A549 (cell line): Measurements from ENCODE around the gene AHSG. TPM values are rescaled to one million over a fixed set of nuclear protein-coding genes. Genes with fewer than 3 reads are reported as not detected.

Experiments
- ATAC-seq, 2 experiments: fragments of 200-7000 bp in 1 of 2; fragments of >200 bp in 1 of 2; cut with Nextera tagmentation in 1 of 2; cut with Tn5 transposase in 1 of 2; 3 replicates each; pipeline versions ENCODE4 v1.8.0 to v1.9.1; 2018 to 2020; ENCODE audit warnings: mild to moderate bottlenecking in 1 of 2, moderate library complexity in 1 of 2
- CTCF ChIA-PET: fragments of 300-600 bp; sonication (Branson Sonifier 250); formaldehyde crosslinking; extraction: SDS; loops from one replicate; lab custom pipeline; 2021; ENCODE audit warnings: antibody characterized with exemption, inconsistent platforms; lab: Yijun Ruan, JAX
- POLR2A ChIA-PET: fragments of 350-600 bp; formaldehyde crosslinking; extraction: SDS; loops from one replicate; lab custom pipeline; 2021; ENCODE audit warnings: antibody characterized with exemption, inconsistent platforms; lab: Yijun Ruan, JAX
- DNase-seq, 2 experiments: peaks; one replicate each; pipeline versions ENCODE4 v3.0.0 to v3.0.0-alpha.2; 2011 to 2016; ENCODE audit warnings: low read depth in 1 of 2, low spot score in 1 of 2
- FAIRE-seq: peaks from 2 replicates; lab custom pipeline; 2011; peaks lifted over from hg19 to GRCh38; lab: Jason Lieb, UNC
- H3K27ac ChIP-seq, 2 experiments: fragments of >200 bp; sonication (Bioruptor Twin); formaldehyde crosslinking; 3 replicates each; pipeline ENCODE4 v1.5.1; 2016 to 2017
- H3K4me1 ChIP-seq: fragments of >200 bp; sonication (Bioruptor Twin); formaldehyde crosslinking; 3 replicates; pipeline ENCODE4 v1.6.1; 2016
- H3K4me2 ChIP-seq: fragments of >200 bp; sonication (Bioruptor Twin); formaldehyde crosslinking; 3 replicates; pipeline ENCODE4 v1.6.1; 2016
- H3K4me3 ChIP-seq: fragments of >200 bp; sonication (Bioruptor Twin); formaldehyde crosslinking; 3 replicates; pipeline ENCODE4 v1.5.1; 2016
- H3K9me3 ChIP-seq: fragments of >200 bp; sonication (Bioruptor Twin); formaldehyde crosslinking; 3 replicates; pipeline ENCODE4 v1.6.1; 2016
- CBX2 ChIP-seq: fragments of 200-600 bp; sonication (generic); IDR thresholded peaks from 2 replicates; pipeline ENCODE4 v1.6.1; 2016; ENCODE audit warnings: low read depth, mild to moderate bottlenecking, borderline replicate concordance
- CBX8 ChIP-seq: fragments of 200-600 bp; sonication (generic); IDR thresholded peaks from 2 replicates; pipeline ENCODE4 v1.6.1; 2016
- CEBPB ChIP-seq, 2 experiments: fragments of >200 bp in 1 of 2; sonication (Bioruptor Twin) in 1 of 2; formaldehyde crosslinking in 1 of 2; IDR thresholded peaks; 2 replicates each; pipeline ENCODE4 v1.6.1; 2012 to 2016
- EHF ChIP-seq: fragments of 250-450 bp; sonication (Bioruptor Pico); IDR thresholded peaks from 2 replicates; pipeline ENCODE4 v1.5.0; 2020; ENCODE audit warnings: mild to moderate bottlenecking
- EHMT2 ChIP-seq: fragments of 200-600 bp; sonication (generic); IDR thresholded peaks from 2 replicates; pipeline ENCODE4 v1.6.1; 2016; ENCODE audit warnings: antibody characterized with exemption, low read depth, mild to moderate bottlenecking, moderate library complexity
- FOSL2 ChIP-seq, 2 experiments: fragments of 450-650 bp in 1 of 2; fragments of >200 bp in 1 of 2; sonication (Bioruptor Twin) in 1 of 2; formaldehyde crosslinking; IDR thresholded peaks; 2 replicates each; pipeline versions ENCODE4 v1.5.0 to v1.6.1; 2016 to 2020; ENCODE audit warnings: mild to moderate bottlenecking in 1 of 2, moderate library complexity in 1 of 2
- FOXS1 ChIP-seq: fragments of 250-450 bp; sonication (Bioruptor Pico); IDR thresholded peaks from 2 replicates; pipeline ENCODE4 v1.5.0; 2020; ENCODE audit warnings: mild to moderate bottlenecking, moderate library complexity
- HDAC2 ChIP-seq: fragments of 200-600 bp; sonication (generic); IDR thresholded peaks from 2 replicates; pipeline ENCODE4 v1.6.1; 2016
- HOXB13 ChIP-seq: fragments of 250-450 bp; sonication (Bioruptor Pico); IDR thresholded peaks from 2 replicates; pipeline ENCODE4 v1.5.0; 2020; ENCODE audit warnings: low read depth, mild to moderate bottlenecking, moderate library complexity
- JUNB ChIP-seq: fragments of >200 bp; sonication (Bioruptor Twin); formaldehyde crosslinking; IDR thresholded peaks from 2 replicates; pipeline ENCODE4 v1.6.1; 2016
- MAFK ChIP-seq: fragments of 450-650 bp; IDR thresholded peaks from 2 replicates; pipeline ENCODE4 v1.6.1; 2014; ENCODE audit not compliant: partially characterized antibody
- NFE2L2 ChIP-seq: fragments of 150-350 bp; conservative IDR thresholded peaks from 2 replicates; pipeline ENCODE4 v1.6.1; 2014; ENCODE audit warnings: low read length
- PHF8 ChIP-seq: fragments of 200-600 bp; sonication (generic); IDR thresholded peaks from 2 replicates; pipeline ENCODE4 v1.6.1; 2016; ENCODE audit warnings: low read depth, mild to moderate bottlenecking, antibody characterized with exemption, moderate library complexity, borderline replicate concordance
- POLR2AphosphoS2 ChIP-seq: conservative IDR thresholded peaks from 2 replicates; pipeline ENCODE4 v1.6.1; 2012; ENCODE audit warnings: low read length, improper control_type of control experiment, inconsistent platforms
- RAD21 ChIP-seq, 2 experiments: fragments of >200 bp in 1 of 2; sonication (Bioruptor Twin) in 1 of 2; formaldehyde crosslinking in 1 of 2; IDR thresholded peaks in 1 of 2; conservative IDR thresholded peaks in 1 of 2; 2 replicates in 1 of 2; 3 replicates in 1 of 2; pipeline ENCODE4 v1.6.1; 2012 to 2018; ENCODE audit warnings: inconsistent platforms in 1 of 2
- RARB ChIP-seq: fragments of 250-450 bp; sonication (Bioruptor Pico); IDR thresholded peaks from 2 replicates; pipeline ENCODE4 v1.8.0; 2021; ENCODE audit warnings: mild to moderate bottlenecking, moderate library complexity
- RFX5 ChIP-seq: fragments of 450-650 bp; IDR thresholded peaks from 2 replicates; pipeline ENCODE4 v1.7.1; 2014; ENCODE audit warnings: antibody characterized with exemption, mild to moderate bottlenecking, moderate library complexity
- RNF2 ChIP-seq: fragments of 200-600 bp; sonication (generic); IDR thresholded peaks from 2 replicates; pipeline ENCODE4 v1.6.1; 2016; ENCODE audit warnings: low read depth, mild to moderate bottlenecking, antibody characterized with exemption, moderate library complexity, borderline replicate concordance
- SMC3 ChIP-seq: fragments of >200 bp; sonication (Bioruptor Twin); formaldehyde crosslinking; IDR thresholded peaks from 3 replicates; pipeline ENCODE4 v1.6.1; 2018; ENCODE audit warnings: inconsistent platforms
- SREBF2 ChIP-seq: fragments of 450-650 bp; IDR thresholded peaks from 2 replicates; pipeline ENCODE4 v1.6.1; 2014; ENCODE audit warnings: mild to moderate bottlenecking, moderate library complexity
- TP53 ChIP-seq: fragments of 250-450 bp; sonication (Bioruptor Pico); IDR thresholded peaks from 2 replicates; pipeline ENCODE4 v1.5.0; 2021; ENCODE audit warnings: mild to moderate bottlenecking, moderate library complexity
- ZC3H11A ChIP-seq: fragments of 450-650 bp; IDR thresholded peaks from 2 replicates; pipeline ENCODE4 v1.6.1; 2014; ENCODE audit warnings: antibody characterized with exemption, mild to moderate bottlenecking
- ZSCAN20 ChIP-seq: fragments of 250-450 bp; sonication (Bioruptor Pico); IDR thresholded peaks from 2 replicates; pipeline ENCODE4 v1.8.0; 2022; ENCODE audit warnings: mild to moderate bottlenecking, moderate library complexity
- WGBS: methylation state at CpG from one replicate; pipeline ENCODE4 v1.1.6; 2017; ENCODE audit errors: missing lambda C conversion rate; 5-methylcytosine and 5-hydroxymethylcytosine counted together
- polyA plus RNA-seq, 4 experiments: library from polyadenylated mRNA; depleted of rRNA in 3 of 4; stranded (reverse); fragments of >200 nt; fragmentation: RNase III in 1 of 4; extraction: RNeasy Plus Mini Kit Qiagen cat#74134 plus additional on column Dnase treatment in 1 of 4; gene quantifications; 2 replicates in 3 of 4; 3 replicates in 1 of 4; pipeline ENCODE4 v1.2.3, GENCODE V29; 2011 to 2017
- TF ChIP-seq, protein P1 (sequence below): fragments of 250-450 bp; sonication (Bioruptor Pico); IDR thresholded peaks from 2 replicates; pipeline ENCODE4 v1.5.0; 2020; ENCODE audit warnings: low read depth, mild to moderate bottlenecking, moderate library complexity
- TF ChIP-seq, protein P2 (sequence below): IDR thresholded peaks from 2 replicates; pipeline ENCODE4 v1.6.1; 2012

The AHSG gene
- polyA plus RNA-seq, 2 of the 4 experiments (the other 2 are of a cell fraction) = 0.08 to 0.49 TPM

DNA sequence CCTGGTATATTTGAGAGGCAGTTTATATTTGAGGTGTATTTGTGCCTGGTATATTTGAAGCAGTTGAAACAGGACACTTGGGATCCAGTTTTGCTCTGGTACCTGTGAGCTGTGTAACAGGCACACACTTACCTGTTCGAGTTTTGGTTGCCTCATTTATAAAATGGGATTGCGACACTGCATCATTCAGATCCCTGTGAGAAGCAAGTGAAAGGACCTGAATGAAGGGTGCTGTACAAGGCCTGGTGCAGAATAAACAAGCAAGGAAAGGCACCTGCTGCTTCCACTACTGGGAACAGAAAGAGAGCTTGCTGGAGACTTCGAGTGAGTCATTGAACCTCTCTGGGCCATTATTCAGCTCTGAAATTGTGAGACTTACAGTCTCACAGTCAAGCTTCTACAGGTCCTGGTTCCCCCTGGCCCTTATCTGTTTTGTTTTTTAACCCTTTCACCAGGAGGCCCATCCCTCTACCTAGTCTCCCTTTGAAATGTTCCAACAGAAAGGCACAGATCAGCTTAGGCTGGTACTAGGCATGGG, 38.9 kb downstream of the AHSG start:
- Histone ChIP-seq H3K27ac (no peak overlapping the region), H3K4me1 (no peaks in the 10 kb centered on the region), H3K9me3 (no peaks in the 10 kb centered on the region), H3K4me3 (no peak overlapping the region), H3K4me2 (no peak overlapping the region)
- TF ChIP-seq ZC3H11A = no peak
- TF ChIP-seq, protein P1, sequence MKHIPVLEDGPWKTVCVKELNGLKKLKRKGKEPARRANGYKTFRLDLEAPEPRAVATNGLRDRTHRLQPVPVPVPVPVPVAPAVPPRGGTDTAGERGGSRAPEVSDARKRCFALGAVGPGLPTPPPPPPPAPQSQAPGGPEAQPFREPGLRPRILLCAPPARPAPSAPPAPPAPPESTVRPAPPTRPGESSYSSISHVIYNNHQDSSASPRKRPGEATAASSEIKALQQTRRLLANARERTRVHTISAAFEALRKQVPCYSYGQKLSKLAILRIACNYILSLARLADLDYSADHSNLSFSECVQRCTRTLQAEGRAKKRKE (CRISPR knock-in tag) = no peak
- no peak for TF ChIP-seq FOSL2 (IDR thresholded peaks at IDR 0.05)
- no peak for TF ChIP-seq FOSL2 (CRISPR knock-in tag; IDR thresholded peaks at IDR 0.05)
- no peak for TF ChIP-seq CBX2
- TF ChIP-seq HDAC2 = no peak
- TF ChIP-seq PHF8 = no peak
- no peak for TF ChIP-seq NFE2L2
- TF ChIP-seq FOXS1 = no peak
- no peak for TF ChIP-seq EHMT2
- no peak for DNase-seq
- ATAC-seq = no peak
- CTCF ChIA-PET = interaction anchor here (1.3 kb wide), 2 partner anchors 20 to 35 kb away, joined by 3 to 7 read pairs; no protein-coding TSS in a partner anchor
- no peak for FAIRE-seq
- POLR2A ChIA-PET = no interaction called here
- WGBS = 43% methylated on average over 3 of the region's 3 CpGs

DNA sequence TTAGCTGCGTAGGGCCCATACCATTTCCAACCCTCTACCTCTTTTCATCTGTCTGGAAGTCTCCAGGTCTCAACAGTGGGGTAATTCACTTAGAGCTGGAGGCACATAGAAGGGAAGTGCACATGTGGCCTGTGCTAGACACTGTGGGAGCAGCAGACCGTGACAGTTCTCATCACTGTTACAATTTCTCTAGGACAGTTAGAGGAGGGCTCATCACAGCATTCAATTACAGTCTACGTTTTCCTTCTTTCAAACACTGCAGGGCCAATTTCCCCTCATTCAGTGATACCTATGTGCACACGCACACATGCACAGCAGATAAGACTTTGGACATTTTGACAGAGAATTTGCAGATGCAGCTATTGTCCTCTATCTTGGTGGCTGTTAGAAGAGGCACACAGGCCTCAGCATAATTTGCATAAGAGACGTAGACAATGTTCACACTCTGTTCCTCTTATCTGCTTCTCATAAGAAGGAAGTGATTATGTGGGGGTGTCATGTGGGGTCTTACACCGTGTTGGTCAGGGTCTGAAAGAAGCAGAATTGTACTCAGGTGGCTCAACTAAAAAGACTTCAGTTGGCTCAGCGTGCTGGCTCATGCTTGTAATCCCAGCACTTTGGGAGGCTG, 40.3 kb downstream of the AHSG start:
- Histone ChIP-seq H3K4me2 (no peak overlapping the region), H3K27ac (no peak overlapping the region), H3K9me3 (no peaks in the 10 kb centered on the region), H3K4me3 (no peak overlapping the region), H3K4me1 (no peaks in the 10 kb centered on the region)
- WGBS = 75% methylated on average over 7 of the region's 7 CpGs
- ChIA-PET CTCF (interaction anchor here (1.2 kb wide), 1 partner anchor 37 kb away, joined by 3 read pairs; no protein-coding TSS in a partner anchor), POLR2A (interaction anchor here (0.5 kb wide), 1 partner anchor 292 kb away, joined by 6 read pairs; no protein-coding TSS in a partner anchor)
- ATAC-seq (no peak), FAIRE-seq (no peak), DNase-seq (no peak)
- TF ChIP-seq RFX5 (no peak), ZSCAN20 (CRISPR knock-in tag) (no peak), RAD21 (conservative IDR thresholded peaks at IDR 0.05 in 1 of 2, IDR thresholded peaks at IDR 0.05 in 1 of 2) (no peak), FOSL2 (IDR thresholded peaks at IDR 0.05) (no peak), FOSL2 (CRISPR knock-in tag; IDR thresholded peaks at IDR 0.05) (no peak), PHF8 (no peak), JUNB (no peak), HOXB13 (CRISPR knock-in tag) (no peak), HDAC2 (no peak), EHF (CRISPR knock-in tag) (no peak), MAFK (no peak), SMC3 (no peak), CBX2 (no peak), RNF2 (no peak)
- TF ChIP-seq, protein P2, sequence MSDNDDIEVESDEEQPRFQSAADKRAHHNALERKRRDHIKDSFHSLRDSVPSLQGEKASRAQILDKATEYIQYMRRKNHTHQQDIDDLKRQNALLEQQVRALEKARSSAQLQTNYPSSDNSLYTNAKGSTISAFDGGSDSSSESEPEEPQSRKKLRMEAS = no peak

DNA sequence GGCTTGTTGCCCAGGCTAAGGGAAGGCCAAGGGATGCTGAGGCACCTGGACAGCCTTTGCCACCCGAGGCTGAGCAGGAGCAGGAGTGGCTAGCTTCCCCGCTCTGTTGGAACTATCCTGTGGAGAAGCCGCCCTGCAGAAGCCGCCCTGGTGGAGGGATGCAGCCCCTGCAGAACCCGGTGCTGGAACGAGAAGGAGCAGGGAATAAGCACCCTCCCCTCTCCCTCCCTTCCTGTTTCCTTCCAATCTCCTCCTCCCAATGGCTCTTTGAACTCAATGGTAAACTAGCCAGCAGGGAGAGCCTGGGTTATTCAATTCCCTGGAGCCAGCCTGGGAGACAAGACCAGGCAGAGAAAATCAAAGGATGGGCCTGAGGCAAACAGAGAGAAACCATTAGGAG, 41.1 kb downstream of the AHSG start:
- Histone ChIP-seq H3K4me2 (no peak overlapping the region), H3K9me3 (no peaks in the 10 kb centered on the region), H3K27ac (no peak overlapping the region), H3K4me3 (no peak overlapping the region), H3K4me1 (no peaks in the 10 kb centered on the region)
- DNase-seq (peak; percentile 12 to 15), FAIRE-seq (no peak), ATAC-seq (peak; percentile 85 to 94)
- ChIA-PET POLR2A (no interaction called here), CTCF (interaction anchor here (1.2 kb wide), 1 partner anchor 37 kb away, joined by 3 read pairs; no protein-coding TSS in a partner anchor)
- no peak for TF ChIP-seq CBX8
- no peak for TF ChIP-seq CEBPB (IDR thresholded peaks at IDR 0.05)
- TF ChIP-seq SREBF2 = no peak
- TF ChIP-seq TP53 (CRISPR knock-in tag) = no peak
- no peak for TF ChIP-seq POLR2AphosphoS2
- no peak for TF ChIP-seq CBX2
- no peak for TF ChIP-seq RARB (CRISPR knock-in tag)
- 37% methylated on average over 5 of the region's 6 CpGs for WGBS
